ENCODE data around the gene ERC2. TPM values are rescaled to one million over a fixed set of nuclear protein-coding genes. Genes with fewer than 3 reads are reported as not detected.

Gene ERC2
- total and polyA plus RNA-seq, 7 experiments from 2014 or later, result not detected

DNA sequence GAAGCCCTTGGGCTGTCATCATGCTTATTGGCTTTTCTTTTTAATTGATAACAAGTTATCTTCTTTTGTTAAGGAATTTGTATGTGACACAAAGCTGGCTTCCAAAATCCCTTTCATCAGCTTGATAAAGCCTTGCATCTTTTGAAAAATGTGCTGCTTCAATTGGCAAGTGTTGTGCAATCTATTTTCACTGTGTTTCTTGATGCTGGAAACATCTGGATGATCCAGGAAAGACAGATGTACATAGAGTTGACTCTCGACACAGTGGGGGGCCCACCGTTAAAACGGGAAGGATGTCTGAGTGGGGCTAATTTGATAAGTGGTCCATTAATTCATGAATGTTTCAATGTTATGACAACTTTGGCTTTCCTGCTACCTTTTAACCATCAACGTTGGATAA, 822.8 kb downstream of the ERC2 start:
- no peak overlapping the region for H3K27ac Mint-ChIP-seq
- H3K27me3 ChIP-seq (ENCODE audit: control insufficient read depth in 2 of 2, insufficient read depth in 2 of 2, low read length in 2 of 2), result no peaks in the 10 kb centered on the region
- no peak for DNase-seq
- H3K4me1 ChIP-seq (ENCODE audit: control insufficient read depth in 2 of 2, insufficient read depth in 2 of 2, low read length in 2 of 2), result no peaks in the 10 kb centered on the region
- no peak for ATAC-seq
- H3K4me3 Mint-ChIP-seq, result no peak overlapping the region
- no peaks in the 10 kb centered on the region for H3K36me3 ChIP-seq (ENCODE audit: control insufficient read depth in 2 of 3, insufficient read depth in 3 of 3, low read length in 3 of 3)
- peaks cover 0 to 2% (median 0%) of the 10 kb centered on the region in 7 donors for H3K4me1 Mint-ChIP-seq
- H3K27me3 Mint-ChIP-seq, result peaks cover 0 to 7% (median 0%) of the 10 kb centered on the region in 5 donors
- H3K9me3 ChIP-seq (ENCODE audit: control insufficient read depth in 2 of 3, low read length in 3 of 3), result no peaks in the 10 kb centered on the region
- no peak overlapping the region for H3K27ac ChIP-seq (ENCODE audit: low read depth, low read length)
- POLR2A ChIA-PET, result no interaction called here
- peaks cover 0 to 2% (median 0%) of the 10 kb centered on the region in 11 donors for H3K9me3 Mint-ChIP-seq
- no peaks in the 10 kb centered on the region for H3K36me3 Mint-ChIP-seq
- CTCF ChIA-PET, result no interaction called here
- intact Hi-C loops (cut with micrococcal nuclease), result no loop called here
- no peak overlapping the region for H3K4me3 ChIP-seq (ENCODE audit: low read length)

- POLR2A ChIA-PET, result no interaction called here
- CTCF ChIA-PET, result no interaction called here
- H3K36me3 ChIP-seq (ENCODE audit: control insufficient read depth in 2 of 3, insufficient read depth in 3 of 3, low read length in 3 of 3), result no peaks in the 10 kb centered on the region
- peaks cover 0 to 12% (median 10%) of the 10 kb centered on the region in 5 donors for H3K27me3 Mint-ChIP-seq
- H3K36me3 Mint-ChIP-seq, result no peaks in the 10 kb centered on the region
- H3K9me3 ChIP-seq (ENCODE audit: control insufficient read depth in 2 of 3, low read length in 3 of 3), result no peaks in the 10 kb centered on the region
- no peak overlapping the region for H3K27ac Mint-ChIP-seq
- no peak overlapping the region for H3K4me3 Mint-ChIP-seq
- no peak overlapping the region for H3K4me3 ChIP-seq (ENCODE audit: low read length)
- no peak overlapping the region for H3K27ac ChIP-seq (ENCODE audit: low read depth, low read length)
- intact Hi-C loops (cut with micrococcal nuclease), result no loop called here
- peaks cover 0 to 17% (median 0%) of the 10 kb centered on the region in 7 donors for H3K4me1 Mint-ChIP-seq
- H3K4me1 ChIP-seq (ENCODE audit: control insufficient read depth in 2 of 2, insufficient read depth in 2 of 2, low read length in 2 of 2), result no peaks in the 10 kb centered on the region
- ATAC-seq, result no peak
- no peak for DNase-seq
- no peaks in the 10 kb centered on the region for H3K27me3 ChIP-seq (ENCODE audit: control insufficient read depth in 2 of 2, insufficient read depth in 2 of 2, low read length in 2 of 2)
- peaks cover 0 to 4% (median 0%) of the 10 kb centered on the region in 11 donors for H3K9me3 Mint-ChIP-seq
Observed at GRCh38 chr3:55643283-55643682, 825.0 kb downstream of the ERC2 start.

- DNase-seq (no peak), ATAC-seq (no peak)
- no peaks in the 10 kb centered on the region for H3K9me3 ChIP-seq (ENCODE audit: control insufficient read depth in 2 of 3, low read length in 3 of 3)
- H3K4me3 Mint-ChIP-seq, result no peak overlapping the region
- POLR2A ChIA-PET, result no interaction called here
- H3K4me3 ChIP-seq (ENCODE audit: low read length), result no peak overlapping the region
- CTCF ChIA-PET, result no interaction called here
- intact Hi-C loops (cut with micrococcal nuclease), result no loop called here
- no peak overlapping the region for H3K27ac ChIP-seq (ENCODE audit: low read depth, low read length)
- H3K27ac Mint-ChIP-seq, result no peak overlapping the region
- no peaks in the 10 kb centered on the region for H3K4me1 ChIP-seq (ENCODE audit: control insufficient read depth in 2 of 2, insufficient read depth in 2 of 2, low read length in 2 of 2)
- H3K36me3 Mint-ChIP-seq, result no peaks in the 10 kb centered on the region
- peaks cover 0 to 5% (median 0%) of the 10 kb centered on the region in 11 donors for H3K9me3 Mint-ChIP-seq
- H3K36me3 ChIP-seq (ENCODE audit: control insufficient read depth in 2 of 3, insufficient read depth in 3 of 3, low read length in 3 of 3), result no peaks in the 10 kb centered on the region
- H3K4me1 Mint-ChIP-seq, result peaks cover 0 to 17% (median 0%) of the 10 kb centered on the region in 7 donors
- H3K27me3 Mint-ChIP-seq, result peaks cover 0 to 15% (median 10%) of the 10 kb centered on the region in 5 donors
- H3K27me3 ChIP-seq (ENCODE audit: control insufficient read depth in 2 of 2, insufficient read depth in 2 of 2, low read length in 2 of 2), result no peaks in the 10 kb centered on the region
Observed at GRCh38 chr3:55641964-55642363, 826.3 kb downstream of the ERC2 start.

DNA sequence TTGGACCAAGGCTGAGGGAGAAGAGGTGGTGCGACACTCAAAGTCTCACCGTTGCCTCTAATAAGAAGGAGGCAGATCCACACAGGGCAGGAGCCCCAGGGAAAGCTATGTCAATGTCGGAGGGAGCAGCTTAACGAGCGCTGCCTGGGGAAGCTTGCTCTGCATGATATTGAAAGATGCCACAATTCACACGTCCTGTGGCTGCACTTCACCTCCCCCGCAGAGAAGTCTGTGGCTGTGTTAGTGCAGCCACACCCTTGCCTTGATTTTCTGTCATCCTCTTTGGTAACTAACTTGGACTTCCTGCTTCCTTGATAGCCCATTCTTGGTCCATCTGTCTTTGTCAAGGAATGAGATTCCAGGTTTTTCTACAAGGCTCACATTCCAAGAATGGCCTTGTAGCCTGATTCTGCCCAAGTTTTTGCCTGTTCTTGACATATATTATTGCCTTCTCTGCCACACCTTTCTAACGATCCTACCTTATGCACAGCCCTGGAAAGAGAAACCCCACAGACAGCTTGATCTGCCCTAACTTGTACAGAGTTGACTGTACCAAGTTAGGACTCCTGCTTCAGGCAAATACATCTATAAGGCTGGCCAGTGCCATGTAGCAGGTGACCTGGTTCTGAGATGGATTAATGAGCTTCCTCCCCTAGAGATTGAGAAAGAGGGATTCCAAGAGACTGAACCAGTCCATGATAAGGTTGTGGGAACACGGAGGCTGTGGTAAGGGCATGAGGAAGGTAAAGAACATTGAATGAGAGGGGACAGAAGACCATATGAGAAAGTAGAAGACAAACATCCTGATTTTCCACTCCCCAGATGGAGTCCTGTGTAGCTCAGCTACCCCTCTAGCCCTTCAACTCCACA, 828.1 kb downstream of the ERC2 start:
- H3K9me3 Mint-ChIP-seq, result peaks cover 0 to 6% (median 0%) of the 10 kb centered on the region in 11 donors
- CTCF ChIA-PET, result no interaction called here
- no peak overlapping the region for H3K4me3 ChIP-seq (ENCODE audit: low read length)
- H3K36me3 Mint-ChIP-seq, result no peaks in the 10 kb centered on the region
- POLR2A ChIA-PET, result no interaction called here
- H3K27me3 ChIP-seq (ENCODE audit: control insufficient read depth in 2 of 2, insufficient read depth in 2 of 2, low read length in 2 of 2), result no peaks in the 10 kb centered on the region
- H3K9me3 ChIP-seq (ENCODE audit: control insufficient read depth in 2 of 3, low read length in 3 of 3), result no peaks in the 10 kb centered on the region
- H3K4me3 Mint-ChIP-seq, result peak overlapping the region in 5 of 10 donors; percentile 30 to 76 (median 46)
- intact Hi-C loops (cut with micrococcal nuclease), result no loop called here
- ATAC-seq (no peak), DNase-seq (peak in 1 of 9 donors; percentile 0)
- H3K27me3 Mint-ChIP-seq, result peaks cover 0 to 15% (median 12%) of the 10 kb centered on the region in 5 donors
- H3K27ac ChIP-seq (ENCODE audit: low read depth, low read length), result no peak overlapping the region
- peaks cover 0 to 17% (median 0%) of the 10 kb centered on the region in 7 donors for H3K4me1 Mint-ChIP-seq
- H3K27ac Mint-ChIP-seq, result peak overlapping the region in 1 of 9 donors; percentile 70
- H3K36me3 ChIP-seq (ENCODE audit: control insufficient read depth in 2 of 3, insufficient read depth in 3 of 3, low read length in 3 of 3), result no peaks in the 10 kb centered on the region
- H3K4me1 ChIP-seq (ENCODE audit: control insufficient read depth in 2 of 2, insufficient read depth in 2 of 2, low read length in 2 of 2), result no peaks in the 10 kb centered on the region

- no peak for ATAC-seq
- intact Hi-C loops (cut with micrococcal nuclease), result no loop called here
Observed at GRCh38 chr3:55639143-55639542, 829.1 kb downstream of the ERC2 start.

DNA sequence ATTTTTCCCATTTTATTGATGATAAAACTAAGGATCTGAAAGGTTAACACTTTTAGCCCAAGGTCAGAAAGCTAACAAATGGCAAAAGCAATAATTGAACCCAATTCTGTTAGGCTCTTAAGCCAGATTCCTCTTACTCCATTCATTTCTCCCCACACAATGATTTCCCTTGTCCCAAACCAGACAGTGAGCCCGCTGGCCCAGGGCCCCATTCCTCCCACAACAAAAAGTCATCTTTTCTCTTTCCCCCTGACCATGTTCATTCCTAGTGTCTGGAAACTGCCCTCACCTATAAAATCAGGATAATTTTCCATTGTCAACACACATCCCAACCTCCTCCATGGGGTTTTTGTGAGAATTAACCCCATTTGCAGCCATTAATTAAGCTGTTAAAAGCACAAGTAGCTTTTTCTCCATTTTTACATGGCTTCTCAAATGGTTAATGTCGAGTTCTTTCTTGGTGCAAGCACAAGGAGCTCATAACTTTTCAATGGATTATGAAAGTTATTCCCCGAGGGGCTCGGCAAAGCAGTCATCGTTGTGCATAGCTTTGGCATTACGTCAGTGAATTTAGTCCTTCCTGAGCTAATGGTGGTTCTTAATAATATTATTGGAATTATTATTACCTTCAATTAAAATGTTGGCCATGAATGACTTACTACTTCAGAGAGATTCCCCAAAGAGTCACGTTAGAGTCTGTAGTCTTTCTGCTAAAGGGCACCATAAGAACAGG, 830.2 kb downstream of the ERC2 start:
- no peak for DNase-seq
- H3K9me3 ChIP-seq (ENCODE audit: control insufficient read depth in 2 of 3, low read length in 3 of 3), result no peaks in the 10 kb centered on the region
- H3K36me3 ChIP-seq (ENCODE audit: control insufficient read depth in 2 of 3, insufficient read depth in 3 of 3, low read length in 3 of 3), result no peaks in the 10 kb centered on the region
- no peak for ATAC-seq
- POLR2A ChIA-PET, result no interaction called here
- H3K27me3 ChIP-seq (ENCODE audit: control insufficient read depth in 2 of 2, insufficient read depth in 2 of 2, low read length in 2 of 2), result no peaks in the 10 kb centered on the region
- peaks cover 0 to 6% (median 0%) of the 10 kb centered on the region in 11 donors for H3K9me3 Mint-ChIP-seq
- no peak overlapping the region for H3K27ac ChIP-seq (ENCODE audit: low read depth, low read length)
- no peaks in the 10 kb centered on the region for H3K4me1 ChIP-seq (ENCODE audit: control insufficient read depth in 2 of 2, insufficient read depth in 2 of 2, low read length in 2 of 2)
- CTCF ChIA-PET, result no interaction called here
- H3K27ac Mint-ChIP-seq, result no peak overlapping the region
- intact Hi-C loops (cut with micrococcal nuclease), result no loop called here
- peaks cover 0 to 17% (median 0%) of the 10 kb centered on the region in 7 donors for H3K4me1 Mint-ChIP-seq
- H3K4me3 Mint-ChIP-seq, result no peak overlapping the region
- H3K27me3 Mint-ChIP-seq, result peaks cover 0 to 15% (median 12%) of the 10 kb centered on the region in 5 donors
- no peak overlapping the region for H3K4me3 ChIP-seq (ENCODE audit: low read length)
- no peaks in the 10 kb centered on the region for H3K36me3 Mint-ChIP-seq

More at GRCh38 chr3:55639143-55639542, 829.1 kb downstream of the ERC2 start:
- Histone ChIP-seq H3K27me3 (ENCODE audit: control insufficient read depth in 2 of 2, insufficient read depth in 2 of 2, low read length in 2 of 2) (no peaks in the 10 kb centered on the region), H3K4me1 (ENCODE audit: control insufficient read depth in 2 of 2, insufficient read depth in 2 of 2, low read length in 2 of 2) (no peaks in the 10 kb centered on the region), H3K4me3 (ENCODE audit: low read length) (no peak overlapping the region), H3K9me3 (ENCODE audit: control insufficient read depth in 2 of 3, low read length in 3 of 3) (no peaks in the 10 kb centered on the region), H3K36me3 (ENCODE audit: control insufficient read depth in 2 of 3, insufficient read depth in 3 of 3, low read length in 3 of 3) (no peaks in the 10 kb centered on the region), H3K27ac (ENCODE audit: low read depth, low read length) (no peak overlapping the region)
- Mint-ChIP-seq H3K27ac (peak overlapping the region in 1 of 9 donors; percentile 32), H3K4me3 (no peak overlapping the region), H3K27me3 (peaks cover 0 to 15% (median 12%) of the 10 kb centered on the region in 5 donors), H3K36me3 (no peaks in the 10 kb centered on the region), H3K4me1 (peaks cover 0 to 17% (median 0%) of the 10 kb centered on the region in 7 donors), H3K9me3 (peaks cover 0 to 6% (median 0%) of the 10 kb centered on the region in 11 donors)
- DNase-seq, result no peak
- ChIA-PET POLR2A (no interaction called here), CTCF (no interaction called here)
